Iris pigment epithelial cell (primary cell): ENCODE data around the gene NPHP3.
"Not testable (repeated sequence)": the region's sequence is repeated elsewhere in the genome, so short reads cannot be mapped to it uniquely, and the experiment has no call there.

Source experiments
- DNase-seq: peaks from one replicate; pipeline ENCODE4 v3.0.0-alpha.2; 2011; ENCODE audit warnings: low read depth

The NPHP3 gene

GRCh38 chr3:132722165-132723023 lies at the start of gene NPHP3:
NPHP3 (minus strand) TSS chr3:132722409; CDS start chr3:132722355, 54 bp downstream.
- DNase-seq: peak; percentile 97

- DNase-seq: no peak
Measured at GRCh38 chr3:132758740-132759139, 36.5 kb upstream of the NPHP3 start.

- DNase-seq: no peak
Measured at GRCh38 chr3:132756108-132756650, 34.0 kb upstream of the NPHP3 start.

- no peak for DNase-seq
Measured at GRCh38 chr3:132753946-132754345, 31.7 kb upstream of the NPHP3 start.

- DNase-seq: peak; percentile 4
Measured at GRCh38 chr3:132749786-132750185, 27.6 kb upstream of the NPHP3 start.

GRCh38 chr3:132746720-132747119 lies 24.5 kb upstream of the NPHP3 start:
- not testable (repeated sequence) for DNase-seq

- DNase-seq: no peak
Measured at GRCh38 chr3:132738314-132738713, 16.1 kb upstream of the NPHP3 start.

GRCh38 chr3:132735589-132735988 lies 13.4 kb upstream of the NPHP3 start:
- DNase-seq: no peak

- DNase-seq: peak; percentile 61
Measured at GRCh38 chr3:132730891-132731580, 8.8 kb upstream of the NPHP3 start.

- peak; percentile 16 for DNase-seq
Measured at GRCh38 chr3:132726341-132726823, 4.2 kb upstream of the NPHP3 start.

GRCh38 chr3:132723024-132723950 lies 1.1 kb upstream of the NPHP3 start:
- DNase-seq: peak; percentile 1

- DNase-seq: peak; percentile 75
Measured at GRCh38 chr3:132721479-132722164, 587 bp downstream of the NPHP3 start.

GRCh38 chr3:132720228-132720627 lies 2.0 kb downstream of the NPHP3 start:
- DNase-seq: no peak

GRCh38 chr3:132716372-132716771 lies 5.8 kb downstream of the NPHP3 start:
- DNase-seq: no peak

- peak; percentile 2 for DNase-seq
Measured at GRCh38 chr3:132713977-132714727, 8.1 kb downstream of the NPHP3 start.

- no peak for DNase-seq
Measured at GRCh38 chr3:132710311-132710710, 11.9 kb downstream of the NPHP3 start.

- no peak for DNase-seq
Measured at GRCh38 chr3:132709761-132710160, 12.4 kb downstream of the NPHP3 start.

- no peak for DNase-seq
Measured at GRCh38 chr3:132703733-132704132, 18.5 kb downstream of the NPHP3 start.

- peak; percentile 4 for DNase-seq
Measured at GRCh38 chr3:132695422-132695821, 26.8 kb downstream of the NPHP3 start.

GRCh38 chr3:132694991-132695390 lies 27.2 kb downstream of the NPHP3 start:
- DNase-seq: no peak
